HG03108 (cell line): ENCODE data around the gene OR5H1.
"Not testable (repeated sequence)": the region's sequence is repeated elsewhere in the genome, so short reads cannot be mapped to it uniquely, and the experiment has no call there.

Source experiments
- ATAC-seq: cut with Tn5 transposase; IDR thresholded peaks from one replicate; pipeline ENCODE4 v1.9.1; 2021; ENCODE audit warnings: moderate library complexity; ENCODE audit not compliant: unreplicated experiment

The OR5H1 gene

DNA sequence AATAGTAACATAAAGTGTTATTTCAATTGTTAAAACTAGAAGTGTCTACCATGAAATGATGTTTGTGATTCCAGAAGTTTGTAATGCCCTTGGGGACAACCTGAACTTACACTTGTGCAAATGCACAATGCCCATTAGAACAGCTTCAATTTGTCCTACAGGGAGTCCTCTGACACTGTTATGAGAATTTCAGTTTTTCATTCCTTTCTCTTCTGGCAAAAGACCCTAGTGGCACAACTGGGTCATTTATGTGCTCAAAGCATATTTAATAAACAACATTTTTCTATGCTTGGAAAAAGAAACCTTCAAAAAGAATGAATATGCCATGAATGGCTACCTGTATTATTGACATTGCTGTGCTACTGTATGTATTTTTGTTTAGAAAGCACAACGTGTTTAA lies at the start of gene OR5H1:
TSS of gene OR5H1 (plus strand) at position 301 of the 400 bp plus-strand sequence. CDS start 1,977 bp downstream, outside the sequence.
- ATAC-seq = no peak

DNA sequence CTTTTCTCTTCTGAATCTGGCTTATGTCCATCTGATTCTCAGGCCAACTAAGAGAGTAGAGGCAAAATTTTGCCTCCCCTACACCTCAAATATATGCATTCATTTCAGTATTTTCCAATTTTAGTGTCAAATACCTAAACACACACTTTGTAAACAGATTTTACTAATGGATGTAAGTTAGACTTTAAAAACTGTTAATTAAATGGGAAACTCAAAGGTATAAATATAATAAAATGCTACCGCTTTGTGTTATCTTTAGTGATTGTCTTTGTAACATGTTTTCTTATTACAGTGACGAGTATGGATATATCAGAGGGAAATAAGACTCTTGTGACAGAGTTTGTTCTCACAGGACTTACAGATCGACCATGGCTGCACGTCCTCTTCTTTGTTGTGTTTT lies 43.6 kb upstream of the OR5H1 start, which contains the start of gene OR5AC2:
TSS of gene OR5AC2 (plus strand) at position 301 of the 400 bp plus-strand sequence. CDS start at position 301, 0 bp downstream.
- ATAC-seq = no peak

DNA sequence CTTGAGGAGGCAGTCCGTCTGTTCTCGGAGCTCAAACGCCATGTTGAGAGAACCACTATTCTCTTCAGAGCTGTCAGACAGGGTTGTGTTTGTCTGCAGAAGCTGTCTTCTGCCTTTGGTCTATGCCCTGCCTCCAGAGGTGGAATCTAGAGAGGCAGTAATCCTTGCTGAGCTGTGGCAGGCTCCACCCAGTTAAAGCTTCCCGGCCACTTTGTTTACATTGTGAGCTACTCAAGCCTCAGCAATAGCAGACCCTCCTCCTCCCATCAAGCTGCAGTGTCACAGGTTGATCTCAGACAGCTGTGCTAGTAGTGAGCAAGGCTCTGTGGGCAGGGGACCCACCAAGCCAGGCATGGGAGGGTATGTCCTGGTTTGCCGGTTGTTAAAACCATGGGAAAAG lies 34.6 kb upstream of the OR5H1 start:
- ATAC-seq = no peak

DNA sequence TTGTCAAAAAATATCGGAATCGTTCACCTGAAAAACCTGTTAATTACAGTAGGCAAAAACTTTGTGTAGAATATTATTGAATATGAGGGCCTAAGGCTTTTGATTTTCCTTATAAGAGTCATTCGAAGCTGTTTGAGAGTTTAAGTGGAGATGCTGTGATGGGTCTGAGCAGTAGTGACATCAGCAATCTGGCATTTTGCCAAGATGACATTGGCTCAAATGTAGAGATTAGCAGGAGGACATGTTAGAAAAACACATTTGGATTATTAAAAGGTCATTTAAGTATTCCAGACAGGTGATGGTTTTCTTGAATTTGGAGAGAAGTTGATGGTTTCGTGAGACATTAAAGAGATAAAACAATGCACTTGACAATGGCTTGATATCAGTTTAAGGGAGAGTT lies 30.7 kb upstream of the OR5H1 start:
- no peak for ATAC-seq

DNA sequence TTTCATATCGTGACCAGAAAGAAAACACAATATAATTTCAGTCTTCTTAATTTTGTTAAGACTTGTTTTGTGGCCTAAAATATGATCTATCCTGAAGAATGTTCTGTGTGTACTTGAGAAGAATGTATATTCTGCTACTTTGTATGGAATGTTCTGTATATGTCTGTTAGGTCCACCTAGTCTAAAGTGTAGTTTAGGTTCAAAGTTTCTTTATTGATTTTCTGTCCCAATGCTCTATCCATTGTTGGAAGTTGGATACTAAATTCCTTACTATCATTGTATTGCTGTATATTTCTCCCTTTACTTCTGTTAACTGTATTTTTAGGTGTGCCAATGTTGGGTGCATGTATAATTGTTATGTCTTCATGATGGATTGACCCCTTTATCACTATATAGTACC lies 22.4 kb upstream of the OR5H1 start:
- no peak for ATAC-seq

DNA sequence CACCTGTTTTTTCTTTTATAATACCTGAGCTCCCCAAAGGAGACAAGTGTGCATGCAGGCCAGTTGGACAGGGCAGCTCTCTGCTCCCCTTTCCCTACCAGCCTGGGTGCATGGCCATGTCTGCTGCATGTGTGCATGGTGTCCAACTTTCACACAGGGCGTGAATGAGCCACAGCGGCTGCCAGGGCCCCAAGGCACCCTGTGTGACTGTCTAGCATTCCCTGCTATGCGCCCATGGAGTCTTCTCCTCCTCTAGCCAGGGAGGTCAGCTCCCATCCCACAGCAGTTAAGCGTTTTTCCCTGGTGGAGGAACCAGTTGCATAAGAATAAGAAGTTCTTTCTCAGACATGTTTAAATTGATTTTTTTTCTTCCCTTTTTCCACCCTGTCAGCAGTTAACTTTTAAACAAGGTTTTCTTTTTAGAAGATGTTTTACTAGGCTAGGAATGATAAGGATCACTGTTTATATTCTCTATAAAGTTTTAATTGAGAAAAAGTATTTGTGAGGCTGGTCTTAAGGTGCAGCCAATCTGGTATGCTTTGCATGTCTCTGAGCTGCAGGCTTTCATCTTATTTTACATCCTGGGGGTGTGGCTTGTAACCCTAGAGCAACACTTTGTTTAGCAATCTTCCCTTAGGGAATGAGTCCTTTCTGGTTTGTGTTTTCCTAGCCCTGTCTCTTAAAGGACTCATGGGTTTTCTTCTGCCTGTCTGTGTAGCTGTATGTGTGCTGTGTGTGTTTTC lies 20.5 kb upstream of the OR5H1 start:
- ATAC-seq = no peak

DNA sequence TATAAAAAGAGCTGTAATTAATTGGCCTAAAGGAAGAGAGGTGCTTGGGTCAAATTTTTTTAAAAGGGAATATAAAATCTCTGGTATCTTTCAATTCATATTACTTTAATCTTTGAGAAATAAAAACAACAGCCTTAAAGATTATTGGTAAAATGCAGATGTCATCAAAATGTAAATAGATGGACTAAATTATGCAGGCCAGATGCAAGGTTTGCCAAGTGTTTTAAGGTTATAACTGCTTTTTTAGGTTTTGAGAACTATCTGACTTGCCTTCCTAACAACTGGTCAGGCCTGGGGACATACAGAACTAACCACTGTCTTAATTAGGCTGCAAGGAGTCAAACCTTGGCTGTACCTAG lies 20.0 kb upstream of the OR5H1 start:
- no peak for ATAC-seq

DNA sequence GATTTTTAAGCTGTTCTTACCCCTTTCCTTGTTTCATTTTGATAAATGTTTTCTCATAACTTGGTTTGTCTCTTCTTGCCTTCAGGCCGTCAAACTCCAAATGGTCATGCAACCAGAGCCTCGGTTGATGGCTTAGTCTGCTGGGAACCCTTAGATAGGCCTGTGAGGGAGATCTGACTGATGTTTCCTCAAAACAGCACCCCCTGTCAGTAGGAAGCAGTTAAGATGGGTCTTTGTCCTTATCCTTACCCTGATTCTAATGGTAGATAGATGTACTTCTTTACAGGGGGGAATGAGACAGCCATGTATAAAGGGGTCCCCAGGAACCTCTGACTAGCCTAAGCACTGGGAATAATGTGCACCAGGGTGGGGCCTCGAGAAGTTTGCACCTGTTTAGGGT lies 16.3 kb upstream of the OR5H1 start:
- no peak for ATAC-seq

DNA sequence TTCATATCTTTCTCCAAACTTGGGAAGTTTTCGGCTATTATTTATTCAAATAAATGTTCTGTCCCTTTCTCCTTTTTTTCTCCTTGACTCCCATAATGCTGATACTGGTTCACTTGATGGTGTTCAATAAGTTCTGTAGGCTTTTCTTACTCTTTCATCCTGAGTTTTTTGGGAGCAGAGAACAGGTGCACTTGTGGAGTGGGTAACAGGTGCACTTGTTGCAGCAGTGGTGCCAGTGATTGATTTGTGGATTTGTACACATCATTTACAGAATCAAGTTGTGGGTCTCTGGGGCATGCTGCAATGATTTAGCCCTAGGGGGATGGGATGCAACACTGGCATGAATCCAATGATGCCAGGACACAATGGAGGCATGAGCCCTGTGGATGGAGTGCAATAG lies 14.8 kb upstream of the OR5H1 start:
- no peak for ATAC-seq

DNA sequence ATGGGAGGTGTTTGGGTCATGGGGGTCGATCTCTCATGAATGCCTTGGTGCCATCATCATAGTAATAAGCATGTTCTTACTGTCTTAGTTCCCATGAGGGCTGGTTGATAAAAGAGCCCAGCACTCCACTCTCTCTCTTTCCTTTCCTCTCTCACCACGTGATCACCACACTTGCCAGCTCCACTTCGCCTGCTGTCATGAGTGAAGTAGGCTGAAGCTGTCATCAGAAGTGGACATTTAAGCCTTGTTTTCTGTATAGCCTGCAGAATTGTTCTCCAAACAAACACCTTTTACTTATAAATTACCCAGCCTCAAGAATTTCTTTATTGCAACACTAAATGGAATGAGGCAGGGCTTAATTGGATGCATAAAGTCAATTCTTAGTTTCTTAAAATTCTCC lies 6.1 kb downstream of the OR5H1 start:
- no peak for ATAC-seq

DNA sequence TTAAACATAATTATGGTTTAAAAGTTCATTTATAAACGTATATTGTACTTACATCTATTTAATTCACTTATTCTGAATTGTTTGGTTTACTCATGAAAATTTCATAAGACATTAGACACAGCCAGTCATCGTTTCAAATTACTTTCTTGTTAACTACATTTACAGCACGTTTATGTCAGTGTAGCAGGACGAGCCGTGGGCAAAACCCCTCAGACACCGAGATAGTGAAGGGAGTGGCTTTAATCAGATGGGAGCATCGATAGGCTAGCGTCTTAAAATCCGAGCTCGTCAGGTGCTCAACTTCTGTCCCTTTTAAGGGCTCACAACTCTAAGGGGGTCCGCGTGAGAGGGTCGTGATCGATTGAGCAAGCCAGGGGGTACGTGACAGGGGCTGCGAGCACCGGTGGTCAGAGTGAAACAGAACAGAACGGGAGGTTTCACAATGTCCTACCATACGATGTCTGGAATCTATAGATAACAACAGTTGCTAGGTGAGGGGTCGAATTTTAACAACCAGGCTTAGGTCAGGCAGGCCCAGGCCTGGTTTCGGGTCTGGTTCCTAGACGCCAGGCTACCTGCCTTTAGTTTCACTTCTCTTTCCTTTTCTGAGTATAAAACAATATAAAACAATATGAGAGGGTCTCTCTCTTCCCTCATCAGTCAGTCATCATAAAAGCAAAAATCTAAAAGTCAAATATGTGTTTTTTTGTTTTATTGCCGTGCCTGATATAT lies 7.5 kb downstream of the OR5H1 start:
- ATAC-seq = not testable (repeated sequence)

DNA sequence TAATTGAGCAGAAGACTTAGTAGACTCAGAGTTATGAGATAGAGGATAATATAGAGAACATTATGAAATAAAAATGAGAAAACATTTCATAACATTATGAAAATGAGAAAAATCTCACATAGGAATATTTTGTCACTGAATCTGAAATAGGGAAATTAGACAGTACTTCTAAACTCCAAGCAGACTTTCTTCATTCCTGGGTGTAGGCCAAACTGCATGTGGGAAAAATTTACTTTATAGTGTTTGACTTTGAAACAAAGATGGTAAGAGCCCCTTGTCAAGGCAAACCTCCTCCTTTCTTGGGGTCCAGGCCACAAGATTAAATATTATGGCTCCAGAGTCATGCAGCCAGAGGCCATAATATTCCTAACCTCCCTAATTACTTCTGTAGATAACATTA lies 10.0 kb downstream of the OR5H1 start:
- no peak for ATAC-seq

DNA sequence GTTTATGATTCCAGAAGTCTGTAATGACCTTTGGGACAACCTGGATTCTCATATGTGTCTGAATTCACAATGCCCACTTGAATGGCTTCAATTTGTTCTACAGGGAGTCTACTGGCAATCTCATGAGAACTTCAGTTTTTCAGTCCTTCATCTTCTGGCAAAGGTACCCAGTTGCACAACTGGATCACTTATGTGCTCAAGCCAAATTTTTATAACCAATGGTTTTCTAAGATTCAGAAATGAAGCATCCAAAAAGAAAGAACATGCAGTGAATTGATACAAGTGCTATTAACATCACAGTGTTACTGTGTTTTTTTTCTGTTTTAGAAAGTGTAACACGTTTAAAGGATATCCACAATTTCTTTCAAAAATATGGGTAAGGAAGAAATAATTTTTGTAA lies 16.7 kb downstream of the OR5H1 start, which contains the start of gene OR5H14:
TSS of gene OR5H14 (plus strand) at position 301 of the 400 bp plus-strand sequence. CDS start 1,907 bp downstream, outside the sequence.
- no peak for ATAC-seq

DNA sequence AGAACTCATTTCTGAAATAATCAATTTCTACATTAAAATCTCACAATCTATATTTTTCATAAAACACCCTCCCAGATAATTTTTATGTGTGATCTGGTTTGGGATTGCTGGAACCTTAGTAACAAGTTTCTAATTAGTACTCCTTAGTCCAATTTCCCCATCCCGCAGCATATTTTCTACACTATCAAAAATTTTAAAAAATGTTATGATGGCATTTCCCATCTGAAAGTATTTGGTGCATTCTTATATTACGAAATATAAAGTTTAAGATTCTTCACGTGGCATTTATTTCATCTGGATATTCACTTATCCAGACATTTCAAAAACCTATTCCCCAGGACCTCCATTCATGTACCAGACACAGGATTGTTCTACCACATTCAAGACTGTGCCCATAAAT lies 18.2 kb downstream of the OR5H1 start:
- no peak for ATAC-seq

DNA sequence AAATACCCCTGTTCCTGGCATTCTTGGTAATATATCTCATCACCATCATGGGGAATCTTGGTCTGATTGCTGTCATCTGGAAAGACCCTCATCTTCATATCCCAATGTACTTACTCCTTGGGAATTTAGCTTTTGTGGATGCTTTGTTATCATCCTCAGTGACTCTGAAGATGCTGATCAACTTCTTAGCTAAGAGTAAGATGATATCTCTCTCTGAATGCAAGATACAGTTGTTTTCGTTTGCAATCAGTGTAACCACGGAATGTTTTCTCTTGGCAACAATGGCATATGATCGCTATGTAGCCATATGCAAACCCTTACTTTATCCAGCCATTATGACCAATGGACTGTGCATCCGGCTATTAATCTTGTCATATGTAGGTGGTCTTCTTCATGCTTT lies 18.9 kb downstream of the OR5H1 start:
- ATAC-seq = not testable (repeated sequence)

DNA sequence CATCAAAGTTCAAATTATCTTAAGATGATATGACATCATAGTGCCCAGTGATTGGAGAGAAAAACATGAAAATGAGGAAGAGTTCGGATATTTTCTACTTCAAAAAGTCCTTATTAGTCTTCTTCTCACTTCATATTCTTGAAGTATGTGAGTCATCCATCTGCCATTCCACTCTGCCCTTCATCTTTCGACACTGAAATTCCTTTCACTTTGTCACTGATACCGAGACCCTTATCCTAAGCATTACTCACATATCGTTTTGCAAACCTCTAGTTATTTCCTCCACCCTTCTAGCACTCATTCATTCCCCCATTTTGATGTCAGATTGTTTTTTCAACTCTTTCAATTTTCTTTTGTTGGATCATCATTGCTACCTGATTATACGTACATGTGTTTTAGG lies 20.7 kb downstream of the OR5H1 start:
- ATAC-seq = no peak

DNA sequence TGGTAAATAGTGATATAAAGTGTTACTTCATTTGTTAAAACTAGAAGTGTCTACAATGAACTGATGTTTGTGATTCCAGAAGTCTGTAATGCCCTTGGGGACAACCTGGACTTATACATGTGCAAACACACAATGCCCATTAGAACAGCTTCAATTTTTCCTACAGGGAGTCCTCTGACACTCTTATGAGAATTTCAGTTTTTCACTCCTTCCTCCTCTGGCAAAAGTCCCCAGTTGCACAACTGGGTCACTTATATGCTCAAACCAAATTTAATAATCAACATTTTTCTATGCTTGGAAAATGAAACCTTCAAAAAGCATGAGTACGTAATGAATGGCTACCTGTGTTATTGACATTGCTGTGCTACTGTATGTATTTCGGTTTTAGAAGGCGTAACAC lies 35.9 kb downstream of the OR5H1 start, which contains the start of gene OR5H15:
TSS of gene OR5H15 (plus strand) at position 301 of the 400 bp plus-strand sequence. CDS start 2,004 bp downstream, outside the sequence.
- no peak for ATAC-seq

DNA sequence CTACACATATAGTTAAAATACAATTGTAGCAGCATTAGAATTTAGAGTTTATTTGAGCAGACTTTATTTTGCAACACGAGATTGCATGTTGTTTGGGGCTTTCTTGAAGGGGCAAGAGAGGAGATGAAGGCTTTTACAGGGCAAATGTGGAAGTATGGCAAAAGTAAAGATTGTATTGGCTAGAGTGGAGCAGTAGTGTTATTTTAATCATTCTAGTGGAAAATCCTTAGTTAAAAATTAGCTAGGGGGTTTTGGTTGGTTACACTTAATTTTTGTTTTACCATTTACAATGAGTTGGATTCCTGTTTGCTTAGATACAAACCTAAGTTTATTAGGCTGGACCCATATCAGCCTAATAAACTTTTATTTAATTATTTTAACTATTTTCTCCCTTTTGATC lies 40.5 kb downstream of the OR5H1 start:
- no peak for ATAC-seq

DNA sequence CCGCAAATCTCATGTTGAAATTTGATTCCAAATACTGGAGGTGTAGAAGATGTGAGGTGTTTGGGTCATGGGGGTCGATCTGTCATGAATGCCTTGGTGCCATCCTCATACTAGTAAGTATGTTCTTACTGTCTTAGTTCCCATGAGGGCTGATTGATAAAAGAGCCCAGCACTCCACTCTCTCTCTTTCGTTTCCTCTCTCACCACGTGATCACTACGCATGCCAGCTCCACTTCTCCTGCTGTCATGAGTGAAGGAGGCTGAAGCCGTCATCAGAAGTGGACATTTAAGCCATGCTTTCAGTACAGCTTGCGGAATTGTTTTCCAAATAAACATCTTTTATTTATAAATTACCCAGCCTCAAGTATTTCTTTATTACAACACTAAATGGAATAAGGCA lies 42.1 kb downstream of the OR5H1 start:
- ATAC-seq = no peak

DNA sequence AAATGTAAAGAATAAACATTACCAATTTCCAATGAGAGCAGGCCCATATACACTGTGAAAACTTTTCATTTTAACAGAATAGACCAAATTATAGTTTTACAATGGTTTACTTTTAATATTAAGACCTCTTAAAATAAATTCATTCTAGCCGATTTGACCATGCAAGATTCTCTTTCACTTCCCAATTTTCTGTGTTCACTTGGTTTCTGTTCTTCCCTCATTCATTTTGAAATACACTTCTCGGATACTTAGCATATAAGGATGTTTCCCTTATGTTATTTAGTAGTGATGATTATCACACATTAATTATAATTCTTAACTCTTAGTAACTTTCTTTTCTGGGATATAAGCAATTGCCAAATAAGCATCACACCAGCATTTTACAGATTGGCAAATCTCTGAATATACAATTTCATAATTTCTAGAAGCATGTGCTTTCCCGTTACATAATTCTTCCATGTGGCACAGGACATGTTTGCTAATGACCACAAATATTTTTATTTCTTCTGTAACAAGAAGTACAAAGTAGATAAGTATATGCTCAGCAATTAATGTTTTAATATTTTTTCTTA lies 49.9 kb downstream of the OR5H1 start:
- no peak for ATAC-seq

DNA sequence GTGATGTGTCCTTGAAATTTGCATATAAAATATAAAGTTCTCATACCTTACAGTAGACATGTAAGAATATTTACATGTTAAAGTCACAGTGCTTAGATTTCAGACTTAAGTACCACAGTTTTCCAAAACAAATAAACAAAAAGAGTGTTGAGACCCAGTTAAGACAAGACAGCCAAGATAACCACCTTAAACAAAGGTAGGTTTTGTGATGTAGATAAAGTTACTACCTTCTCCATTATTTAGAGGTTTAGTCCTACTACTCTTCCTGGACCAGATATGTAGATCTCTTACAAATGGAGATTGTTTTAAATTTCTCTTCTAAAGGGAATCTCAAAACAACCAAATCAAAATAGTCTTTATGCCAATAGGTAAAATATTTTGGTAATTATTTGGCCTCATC lies 51.7 kb downstream of the OR5H1 start:
- ATAC-seq = no peak

DNA sequence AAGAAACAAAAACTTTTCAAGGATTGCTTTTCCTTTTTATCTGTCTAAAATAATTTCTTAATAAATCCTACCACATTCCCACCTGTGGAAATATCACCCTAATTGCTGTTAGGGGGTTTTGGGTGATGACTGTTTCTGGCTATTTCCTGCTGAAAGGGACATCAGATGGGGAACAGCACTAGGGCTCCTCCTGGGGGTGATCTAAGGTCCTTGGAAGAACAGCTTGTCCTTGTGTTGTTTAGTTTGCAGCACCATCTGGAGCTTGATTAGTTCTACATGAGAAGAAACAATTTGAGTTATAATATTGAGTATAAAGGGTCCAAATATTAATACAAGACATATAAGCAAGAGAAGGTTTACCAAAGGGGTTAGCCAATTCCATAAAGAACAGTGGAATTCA lies 54.7 kb downstream of the OR5H1 start:
- ATAC-seq = no peak
